Neural cell (in vitro differentiated cells): ENCODE results near the gene REM2. TPM values are rescaled to one million over a fixed set of nuclear protein-coding genes. Genes with fewer than 3 reads are reported as not detected.
"Not testable (repeated sequence)": the region's sequence is repeated elsewhere in the genome, so short reads cannot be mapped to it uniquely, and the experiment has no call there.

ENCODE experiments used
- H2AFZ ChIP-seq: fragments of 200-600, 300-800 bp; sonication (generic), shearing (Covaris generic); 2 replicates; pipeline ENCODE4 v1.6.0; 2014; ENCODE audit warnings: low read depth, mild to moderate bottlenecking, antibody characterized with exemption, low read length, moderate library complexity
- H3F3A ChIP-seq: fragments of 200-600 bp; shearing (Covaris generic); 2 replicates; pipeline ENCODE4 v1.6.1; 2016; ENCODE audit warnings: mild to moderate bottlenecking, moderate library complexity, mixed read lengths, antibody characterized with exemption, low read length; ENCODE audit not compliant: insufficient read depth, poor library complexity, severe bottlenecking
- H3K27ac ChIP-seq: fragments of 200-600, 300-800 bp; sonication (generic), shearing (Covaris generic); 2 replicates; pipeline ENCODE4 v1.5.1; 2014; ENCODE audit warnings: mild to moderate bottlenecking, low read length, moderate library complexity
- H3K27me3 ChIP-seq: fragments of 300-800, 200-600 bp; sonication (generic), shearing (Covaris generic); 2 replicates; pipeline ENCODE4 v1.6.0; 2014; ENCODE audit warnings: mild to moderate bottlenecking, low read depth, low read length, moderate library complexity; ENCODE audit not compliant: insufficient read depth
- H3K36me3 ChIP-seq: fragments of 300-800, 200-600 bp; sonication (generic), shearing (Covaris generic); 2 replicates; pipeline ENCODE4 v1.5.1; 2014; ENCODE audit warnings: mild to moderate bottlenecking, antibody characterized with exemption, low read length, moderate library complexity; ENCODE audit not compliant: insufficient read depth
- H3K4me2 ChIP-seq: fragments of 300-800, 200-600 bp; sonication (generic), shearing (Covaris generic); 2 replicates; pipeline ENCODE4 v1.6.0; 2014; ENCODE audit warnings: mild to moderate bottlenecking, low read length
- H3K4me3 ChIP-seq: fragments of 300-800, 200-600 bp; sonication (generic), shearing (Covaris generic); 2 replicates; pipeline ENCODE4 v1.5.1; 2014; ENCODE audit warnings: mild to moderate bottlenecking, low read length, moderate library complexity
- H3K79me2 ChIP-seq: fragments of 200-600 bp; shearing (Covaris generic); replicated peaks from 2 replicates; pipeline ENCODE4 v1.6.0; 2014; ENCODE audit warnings: mild to moderate bottlenecking, low read length, moderate library complexity; ENCODE audit not compliant: insufficient read depth
- H3K9ac ChIP-seq: fragments of 300-800, 200-600 bp; sonication (generic), shearing (Covaris generic); 2 replicates; pipeline ENCODE4 v1.6.1; 2016; ENCODE audit warnings: mild to moderate bottlenecking, low read length, mixed read lengths
- H3K9me2 ChIP-seq: fragments of 200-600 bp; shearing (Covaris generic); 2 replicates; pipeline ENCODE4 v1.6.1; 2016; ENCODE audit warnings: mild to moderate bottlenecking, low read length, mixed read lengths; ENCODE audit not compliant: insufficient read depth
- H3K9me3 ChIP-seq: fragments of 200-600, 300-800 bp; sonication (generic), shearing (Covaris generic); 2 replicates; pipeline ENCODE4 v1.6.1; 2016; ENCODE audit warnings: mild to moderate bottlenecking, mixed run types, low read length, moderate library complexity, mixed read lengths
- H4K20me1 ChIP-seq: fragments of 200-600 bp; shearing (Covaris generic); 2 replicates; pipeline ENCODE4 v1.6.1; 2016; ENCODE audit warnings: mild to moderate bottlenecking, mixed run types; ENCODE audit not compliant: insufficient read depth
- CTCF ChIP-seq: fragments of 450-650 bp; IDR thresholded peaks from 2 replicates; pipeline ENCODE4 v1.5.1; 2014; ENCODE audit warnings: antibody characterized with exemption, mild to moderate bottlenecking, moderate library complexity; ENCODE audit not compliant: poor library complexity, severe bottlenecking
- EP300 ChIP-seq: fragments of 450-650 bp; conservative IDR thresholded peaks from 2 replicates; pipeline ENCODE4 v1.6.1; 2014; ENCODE audit warnings: antibody characterized with exemption, mild to moderate bottlenecking, moderate library complexity; ENCODE audit not compliant: poor library complexity, severe bottlenecking
- EZH2 ChIP-seq: fragments of 200-600, 300-800 bp; shearing (Covaris generic), sonication (generic); IDR thresholded peaks from 2 replicates; pipeline ENCODE4 v1.6.1; 2014; ENCODE audit warnings: antibody characterized with exemption, low read length, borderline replicate concordance, mild to moderate bottlenecking; ENCODE audit not compliant: insufficient read depth, poor library complexity, severe bottlenecking
- MXI1 ChIP-seq: fragments of 450-650 bp; conservative IDR thresholded peaks from 2 replicates; pipeline ENCODE4 v1.6.1; 2014; ENCODE audit warnings: antibody characterized with exemption, mild to moderate bottlenecking; ENCODE audit not compliant: poor library complexity, severe bottlenecking
- POLR2AphosphoS5 ChIP-seq: IDR thresholded peaks from 2 replicates; pipeline ENCODE4 v1.6.1; 2012
- RAD21 ChIP-seq: fragments of 450-650 bp; conservative IDR thresholded peaks from 2 replicates; pipeline ENCODE4 v1.6.1; 2014; ENCODE audit warnings: antibody characterized with exemption, mild to moderate bottlenecking, moderate library complexity
- REST ChIP-seq: IDR thresholded peaks from 2 replicates; pipeline ENCODE4 v1.6.1; 2012; ENCODE audit warnings: borderline replicate concordance
- SMC3 ChIP-seq: fragments of 450-650 bp; conservative IDR thresholded peaks from 2 replicates; pipeline ENCODE4 v1.6.1; 2014; ENCODE audit warnings: antibody characterized with exemption, mild to moderate bottlenecking, moderate library complexity; ENCODE audit not compliant: poor library complexity
- TAF1 ChIP-seq: IDR thresholded peaks from 2 replicates; pipeline ENCODE4 v1.6.1; 2012; ENCODE audit warnings: low read depth
- polyA plus RNA-seq: library from polyadenylated mRNA; depleted of rRNA; stranded (reverse); fragments of >200 nt; gene quantifications from 2 replicates; pipeline ENCODE4 v1.2.3, GENCODE V29; 2014

The REM2 gene
- polyA plus RNA-seq, 1 donor from 2014 or later: 28.6 TPM

DNA sequence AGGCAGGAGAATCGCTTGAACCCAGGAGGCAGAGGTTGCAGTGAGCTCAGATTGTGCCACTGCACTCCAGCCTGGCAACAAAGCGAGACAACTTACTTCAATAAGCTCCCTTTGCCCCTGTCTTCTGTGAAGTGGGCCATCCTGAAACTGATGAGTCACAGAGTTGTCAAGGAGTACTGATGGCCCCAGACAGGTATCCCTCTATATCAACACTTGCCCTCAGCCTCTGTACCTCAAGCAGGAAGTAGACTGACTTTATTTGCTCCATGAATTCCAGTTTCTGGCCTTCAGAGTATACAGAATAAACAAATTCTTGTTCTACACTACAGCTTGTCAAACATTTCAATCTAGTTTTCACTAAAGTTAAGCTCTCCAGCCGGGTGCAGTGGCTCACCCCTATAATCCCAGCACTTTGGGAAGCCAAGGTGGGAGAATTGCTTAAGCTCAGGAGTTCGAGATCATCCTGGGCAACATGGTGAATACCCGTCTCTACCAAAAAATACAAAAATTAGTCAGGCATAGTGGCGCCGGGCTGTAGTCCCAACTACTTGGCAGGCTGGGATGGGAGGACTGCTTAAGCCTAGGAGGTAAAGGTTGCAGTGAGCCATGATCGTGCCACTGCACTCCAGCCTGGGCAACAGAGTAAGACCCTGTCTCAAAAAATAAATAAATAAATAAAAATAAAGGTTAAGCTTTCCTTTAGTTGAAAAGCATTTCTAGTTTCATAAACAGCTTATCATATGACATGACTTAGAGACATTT is 27.9 kb upstream of the REM2 start:
- H2AFZ ChIP-seq: no peak overlapping the region
- TF ChIP-seq TAF1: no peak
- no peak for TF ChIP-seq RAD21
- TF ChIP-seq EZH2: no peak
- TF ChIP-seq REST: no peak
- no peak for TF ChIP-seq MXI1
- no peak for TF ChIP-seq EP300
- TF ChIP-seq CTCF: no peak
- no peak for TF ChIP-seq SMC3
- no peak for TF ChIP-seq POLR2AphosphoS5

GRCh38 chr14:22856428-22856827 is 26.6 kb upstream of the REM2 start:
- H3K4me3 ChIP-seq: no peak overlapping the region
- no peaks in the 10 kb centered on the region for H3K27me3 ChIP-seq
- H3K9ac ChIP-seq: no peak overlapping the region
- H3K79me2 ChIP-seq: no peaks in the 10 kb centered on the region
- no peaks in the 10 kb centered on the region for H3F3A ChIP-seq
- no peak overlapping the region for H3K27ac ChIP-seq
- no peak for TF ChIP-seq CTCF
- no peak for TF ChIP-seq MXI1
- TF ChIP-seq RAD21: no peak
- no peak for TF ChIP-seq REST
- no peak for TF ChIP-seq SMC3
- TF ChIP-seq EP300: no peak
- no peak for TF ChIP-seq TAF1
- TF ChIP-seq POLR2AphosphoS5: no peak
- no peak for TF ChIP-seq EZH2
- no peaks in the 10 kb centered on the region for H3K36me3 ChIP-seq
- no peaks in the 10 kb centered on the region for H3K9me3 ChIP-seq
- H4K20me1 ChIP-seq: no peaks in the 10 kb centered on the region
- H2AFZ ChIP-seq: no peak overlapping the region
- H3K4me2 ChIP-seq: no peak overlapping the region
- H3K9me2 ChIP-seq: no peaks in the 10 kb centered on the region

More for the DNA sequence above, 27.9 kb upstream of the REM2 start:
- H3K27ac ChIP-seq: no peak overlapping the region
- H3K4me2 ChIP-seq: no peak overlapping the region
- H3K4me3 ChIP-seq: no peak overlapping the region
- no peaks in the 10 kb centered on the region for H3K36me3 ChIP-seq
- H3K9me2 ChIP-seq: no peaks in the 10 kb centered on the region
- no peaks in the 10 kb centered on the region for H4K20me1 ChIP-seq
- no peaks in the 10 kb centered on the region for H3K79me2 ChIP-seq
- H3F3A ChIP-seq: no peaks in the 10 kb centered on the region
- no peak overlapping the region for H3K9ac ChIP-seq
- no peaks in the 10 kb centered on the region for H3K9me3 ChIP-seq
- no peaks in the 10 kb centered on the region for H3K27me3 ChIP-seq

DNA sequence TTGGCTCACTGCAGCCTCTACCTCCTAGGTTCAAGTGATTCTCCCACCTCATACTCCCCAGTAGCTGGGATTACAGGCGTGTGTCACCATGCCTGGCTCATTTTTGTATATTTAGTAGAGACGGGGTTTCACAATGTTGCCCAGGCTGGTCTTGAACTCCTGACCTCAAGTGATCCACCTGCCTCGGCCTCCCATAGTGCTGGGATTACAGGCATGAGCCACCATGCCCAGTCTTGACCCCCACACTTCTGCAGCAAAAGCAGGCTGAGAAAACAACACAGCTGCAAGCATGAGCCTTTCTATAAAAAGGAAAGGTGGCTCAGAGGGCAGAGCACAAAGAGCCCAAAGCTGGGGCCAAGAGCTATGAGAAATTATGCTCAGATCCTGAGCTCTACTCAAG is 22.6 kb upstream of the REM2 start:
- not testable (repeated sequence) for H2AFZ ChIP-seq, H3K9ac ChIP-seq, H3K9me2 ChIP-seq, H3K79me2 ChIP-seq, H3K36me3 ChIP-seq, H3K4me3 ChIP-seq, H3K27me3 ChIP-seq, H3K9me3 ChIP-seq, H3K27ac ChIP-seq, H3F3A ChIP-seq, H4K20me1 ChIP-seq, H3K4me2 ChIP-seq
